HG03060 (cell line): ENCODE data around the gene CCDC33.

Experiments
- ATAC-seq: cut with Tn5 transposase; IDR thresholded peaks from one replicate; pipeline ENCODE4 v1.9.1; 2021; ENCODE audit warnings: low read depth, moderate number of reproducible peaks; ENCODE audit not compliant: unreplicated experiment

Gene CCDC33

GRCh38 chr15:74227968-74228722, 8.0 kb upstream of the CCDC33 start:
- no peak for ATAC-seq

DNA sequence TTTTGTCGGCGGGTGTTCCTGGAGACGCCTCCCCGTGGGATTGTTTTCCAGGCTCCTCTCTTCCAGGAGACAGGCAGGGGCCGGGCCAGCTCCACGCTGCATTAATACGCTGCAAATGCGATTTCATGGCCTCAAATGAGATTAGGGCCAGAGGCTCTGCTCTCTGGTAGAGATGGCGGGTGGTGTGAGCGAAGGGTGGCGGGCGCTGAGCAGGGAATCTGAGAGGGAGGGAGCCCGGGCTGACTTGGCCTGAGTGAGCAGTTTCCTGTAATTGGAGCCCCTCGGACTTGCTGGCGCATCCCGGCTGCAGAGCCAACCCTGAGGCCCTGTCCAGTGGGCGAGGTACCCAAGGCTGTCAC, 7.4 kb upstream of the CCDC33 start:
- ATAC-seq: no peak

- no peak for ATAC-seq
Observed at GRCh38 chr15:74229686-74230085, 6.4 kb upstream of the CCDC33 start.

- no peak for ATAC-seq
Observed at GRCh38 chr15:74231475-74231874, 4.7 kb upstream of the CCDC33 start.

DNA sequence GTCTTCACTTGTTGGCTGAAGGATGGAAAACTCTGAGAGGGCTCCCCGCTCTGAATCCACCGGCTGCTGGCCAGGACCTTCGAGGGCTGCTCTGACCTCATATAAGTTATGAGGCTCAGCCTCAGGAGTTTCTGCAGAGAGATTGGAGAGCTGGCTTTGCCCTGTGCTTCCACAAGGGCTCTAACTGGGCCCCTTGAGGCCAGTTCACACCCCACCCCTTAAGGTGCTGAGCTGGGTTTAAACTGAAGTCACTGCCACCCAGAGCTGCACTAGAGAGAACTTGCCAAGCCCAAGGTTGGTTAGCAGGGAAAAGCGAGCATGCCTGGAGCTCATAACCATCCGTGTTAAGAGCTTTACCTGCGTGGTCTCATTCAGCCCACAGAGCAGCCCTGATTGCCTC, 2.8 kb upstream of the CCDC33 start:
- ATAC-seq: no peak

GRCh38 chr15:74233851-74234597, 2.1 kb upstream of the CCDC33 start:
- ATAC-seq: no peak

DNA sequence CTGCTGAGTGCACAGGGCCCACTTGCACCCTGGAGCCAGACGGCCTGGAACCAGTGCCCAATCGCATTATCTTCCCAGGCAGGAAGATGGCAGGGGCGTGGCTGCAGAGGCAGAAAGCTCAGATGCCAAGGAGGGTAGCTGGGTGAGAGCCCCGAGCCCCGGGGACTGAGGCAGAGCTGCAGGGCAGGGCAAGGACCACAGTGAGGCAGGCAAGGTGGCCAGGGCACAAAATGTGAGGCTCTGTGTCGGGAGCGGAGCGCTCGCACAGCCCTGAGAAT, 1.6 kb upstream of the CCDC33 start:
- ATAC-seq: no peak

- ATAC-seq: no peak
Observed at GRCh38 chr15:74239051-74239705, 3.1 kb downstream of the CCDC33 start.

DNA sequence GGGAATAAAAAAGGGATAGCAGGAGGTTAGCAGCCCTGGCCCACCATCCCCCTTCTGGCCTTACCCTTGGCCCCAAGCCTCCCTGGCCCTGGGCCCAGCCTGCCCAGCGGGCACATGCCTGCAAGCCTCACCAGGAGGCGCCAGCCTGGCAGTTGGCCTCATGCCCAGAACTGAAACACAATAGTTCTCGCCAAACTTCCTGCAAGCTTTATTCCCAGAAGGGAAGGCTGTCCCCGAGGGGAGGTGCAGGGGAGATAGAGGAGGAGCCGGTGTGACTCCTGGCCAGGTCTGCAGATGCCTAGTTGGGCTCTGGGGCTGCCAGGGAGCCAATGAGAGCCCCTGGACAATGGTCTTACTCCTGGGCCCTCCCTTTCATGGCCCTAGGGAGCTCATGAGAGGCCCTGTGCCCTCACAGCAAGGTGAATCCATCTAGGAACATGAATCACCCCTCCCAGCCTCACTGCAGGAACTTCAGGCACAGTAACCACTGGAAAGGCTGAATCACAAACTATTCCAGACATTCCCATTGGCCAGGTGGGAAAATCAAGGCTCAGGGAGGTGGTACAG, 4.0 kb downstream of the CCDC33 start:
- no peak for ATAC-seq

DNA sequence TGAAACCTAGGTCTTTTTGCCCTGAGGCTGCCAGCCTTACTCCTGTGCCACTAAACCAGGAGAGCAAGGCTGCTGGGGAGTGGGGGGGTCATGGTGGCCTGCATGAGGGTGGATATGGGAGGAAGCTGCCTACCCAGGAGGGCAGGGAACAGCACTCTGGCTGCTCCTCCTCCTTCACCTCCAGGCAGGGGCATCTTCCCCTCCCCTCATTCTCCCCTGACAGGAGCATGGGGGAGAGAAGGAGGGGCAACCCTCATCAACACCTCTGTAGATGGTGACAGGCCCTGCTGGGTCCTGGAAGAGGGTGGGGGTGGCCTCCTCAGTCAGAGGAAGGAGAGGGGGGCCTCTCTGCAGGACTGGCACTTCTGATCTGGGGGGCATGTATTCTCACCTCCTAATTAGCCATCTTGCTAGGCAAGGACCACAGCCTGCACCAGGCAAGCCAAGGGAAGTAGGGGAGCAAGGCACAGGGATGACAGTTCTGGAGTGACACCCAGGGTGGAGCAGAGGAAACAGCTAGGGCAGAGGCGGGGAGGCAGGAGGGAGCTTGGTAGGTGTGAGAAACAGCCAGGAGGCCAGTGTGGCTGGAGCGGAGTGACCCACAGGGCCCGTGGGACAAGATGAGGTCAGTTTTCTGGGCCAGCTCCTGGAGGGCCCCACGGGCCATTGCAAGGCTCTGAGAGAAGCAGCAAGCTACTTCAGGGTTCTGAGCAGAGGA, 4.9 kb downstream of the CCDC33 start:
- ATAC-seq: no peak

- no peak for ATAC-seq
Observed at GRCh38 chr15:74242441-74243185, 6.5 kb downstream of the CCDC33 start.

DNA sequence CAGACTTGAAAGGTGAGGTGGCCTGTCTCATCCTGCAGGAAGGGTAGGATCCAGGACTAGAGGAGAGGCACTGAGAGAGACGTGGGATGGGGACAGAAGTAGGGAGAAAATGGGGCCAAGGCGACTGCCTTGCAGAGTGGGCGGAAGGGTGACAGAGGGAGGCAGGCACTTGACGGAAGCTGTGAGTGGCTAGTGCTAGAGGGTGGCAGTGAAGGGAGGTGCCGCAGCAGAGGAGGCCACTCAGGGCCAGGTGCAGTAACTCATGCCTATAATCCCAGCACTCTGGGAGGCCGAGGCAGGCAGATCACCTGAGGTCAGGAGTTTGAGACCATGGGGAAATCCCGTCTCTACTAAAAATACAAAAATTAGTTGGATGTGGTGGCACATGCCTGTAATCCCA, 7.3 kb downstream of the CCDC33 start:
- ATAC-seq: no peak

DNA sequence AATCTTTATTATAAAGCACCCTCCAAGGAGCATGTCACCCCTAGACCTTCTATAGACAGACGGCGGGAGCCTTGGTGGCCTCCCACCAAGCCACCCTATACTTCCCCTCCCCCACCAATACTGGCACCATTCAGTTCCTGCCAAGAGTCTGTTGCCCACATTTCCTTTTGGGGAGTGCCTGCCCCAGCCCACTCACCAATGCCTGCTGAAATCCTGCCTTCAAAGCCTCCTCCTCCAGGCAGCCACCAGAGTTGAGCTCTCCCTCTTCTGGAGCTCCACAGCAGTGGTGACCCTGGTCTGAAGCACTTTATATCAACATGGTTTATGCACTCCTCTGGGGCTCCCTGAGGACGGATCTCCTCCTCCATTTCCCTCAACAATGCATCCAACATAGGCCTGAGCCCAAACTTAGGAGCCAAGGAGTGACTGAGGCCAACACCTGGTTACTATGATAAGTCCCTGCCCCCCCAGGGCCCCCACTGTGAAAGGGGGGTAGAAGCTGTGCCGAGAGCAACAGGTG, 8.8 kb downstream of the CCDC33 start:
- no peak for ATAC-seq

- ATAC-seq: no peak
Observed at GRCh38 chr15:74245342-74245931, 9.3 kb downstream of the CCDC33 start.

GRCh38 chr15:74250266-74250665, 14.1 kb downstream of the CCDC33 start:
- no peak for ATAC-seq

DNA sequence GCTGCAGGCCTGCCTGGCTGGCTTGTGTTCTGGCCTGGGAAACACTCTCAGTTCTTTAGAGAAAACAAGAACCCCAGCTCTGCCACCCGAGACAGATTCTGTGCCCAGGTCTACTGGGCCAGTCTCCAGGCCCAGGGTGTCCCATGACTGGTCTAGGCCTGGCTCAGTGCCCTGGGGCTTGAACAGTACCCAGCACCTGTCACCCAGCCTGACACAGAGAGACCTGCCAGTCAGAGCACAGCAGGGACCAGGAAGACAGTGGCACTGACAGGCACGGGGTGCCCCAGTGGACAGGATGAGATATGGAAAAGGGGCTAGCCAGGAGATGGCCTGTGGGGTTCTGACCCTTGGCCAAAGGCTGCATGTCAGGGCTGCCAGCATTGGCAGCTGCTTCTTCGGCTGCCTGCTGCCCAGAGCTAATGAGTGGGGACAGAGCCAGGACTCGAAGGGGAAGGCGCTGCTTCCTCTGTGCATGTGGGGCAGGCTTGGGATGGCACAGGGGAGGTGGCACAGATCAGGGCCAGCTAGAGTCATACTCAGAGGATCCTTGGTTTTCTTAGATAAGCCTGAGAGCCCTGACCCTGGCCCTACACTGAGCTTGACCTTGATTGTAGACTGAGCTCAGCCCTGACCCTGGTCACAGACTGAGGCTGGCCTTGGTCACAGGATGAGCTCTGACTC, 15.1 kb downstream of the CCDC33 start:
- ATAC-seq: no peak

DNA sequence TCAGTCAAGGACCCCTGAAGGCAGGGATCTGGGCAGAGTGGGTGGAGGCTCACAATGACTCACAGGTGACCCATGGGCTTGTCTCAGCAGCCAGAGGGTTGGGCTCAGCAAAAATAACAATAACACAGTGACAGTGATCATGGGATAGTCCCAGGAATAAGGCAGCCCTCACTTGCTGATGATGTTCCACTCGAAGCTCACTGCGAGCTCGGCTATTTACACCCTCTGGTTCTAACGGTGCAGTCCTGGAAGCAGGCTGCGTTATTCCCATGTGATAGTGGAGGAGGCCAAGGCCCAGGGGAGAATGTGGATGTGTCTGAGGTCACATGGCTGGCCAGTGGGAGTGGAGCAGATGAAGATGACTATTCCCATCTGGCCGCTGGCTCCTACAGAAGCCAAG, 16.2 kb downstream of the CCDC33 start:
- no peak for ATAC-seq

DNA sequence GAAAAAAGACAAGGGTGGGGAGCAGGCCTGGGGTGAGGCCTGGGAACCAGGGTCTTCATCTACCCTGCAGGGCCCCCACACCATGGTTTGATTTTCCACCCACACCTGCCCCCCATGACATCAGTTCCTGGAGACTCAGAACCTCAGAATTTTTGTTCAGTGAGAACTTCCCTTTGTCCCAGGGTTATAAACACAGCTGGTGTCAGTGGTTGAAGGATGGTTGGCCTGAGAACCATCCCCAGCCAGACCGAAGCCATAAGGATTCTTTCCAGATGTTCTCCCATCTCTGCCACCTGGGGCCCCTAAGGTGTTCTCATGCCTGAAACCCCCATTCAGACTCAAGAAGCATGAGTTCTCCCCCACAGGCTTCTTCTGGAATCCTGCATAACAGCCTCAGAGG, 16.6 kb downstream of the CCDC33 start:
- ATAC-seq: no peak
